Keratinocyte (primary cell): ENCODE data around the gene OPN4.

ENCODE experiments used
- CTCF ChIP-seq, 3 experiments: IDR thresholded peaks in 1 of 3; conservative IDR thresholded peaks in 1 of 3; optimal IDR thresholded peaks in 1 of 3; 2 replicates in 2 of 3; 3 replicates in 1 of 3; pipeline versions ENCODE3 to v1.5.1; 2011; ENCODE audit warnings: low read length in 3 of 3, mild to moderate bottlenecking in 3 of 3, moderate library complexity in 2 of 3, control low read depth in 1 of 3, inconsistent platforms in 1 of 3; ENCODE audit not compliant: insufficient read depth in 2 of 3; ENCODE audit errors: extremely low read depth in 1 of 3
- EZH2 ChIP-seq: IDR thresholded peaks from one replicate; pipeline ENCODE4 v1.6.1; 2012; ENCODE audit warnings: inconsistent platforms, mild to moderate bottlenecking, low read length, moderate library complexity

- TF ChIP-seq CTCF (optimal IDR thresholded peaks at IDR 0.05 in 1 of 3, IDR thresholded peaks at IDR 0.05 in 1 of 3, conservative IDR thresholded peaks at IDR 0.05 in 1 of 3; ENCODE audit: extremely low read depth in 1 of 3, insufficient read depth in 2 of 3, low read length in 3 of 3) = no peak
- no peak for TF ChIP-seq EZH2
These were observed 31.1 kb downstream of the OPN4 start for GRCh38 chr10:86685416-86685815.
